ENCODE measurements around the gene UBE2L5.

Gene UBE2L5

GRCh38 chr13:30415430-30416030, 6.8 kb upstream of the UBE2L5 start:
- peak; percentile 59 for ATAC-seq
- no peak for TF ChIP-seq TCF4 (CRISPR knock-in tag; IDR thresholded peaks at IDR 0.05; ENCODE audit: borderline replicate concordance)
- TF ChIP-seq OSR1 (CRISPR knock-in tag; IDR thresholded peaks at IDR 0.05) = no peak
- no peak for TF ChIP-seq ZC3H10 (CRISPR knock-in tag; IDR thresholded peaks at IDR 0.05)
- no peak for TF ChIP-seq ZFP3 (CRISPR knock-in tag; IDR thresholded peaks at IDR 0.05)
- TF ChIP-seq ZNF70 (CRISPR knock-in tag; IDR thresholded peaks at IDR 0.05) = no peak
- no peak for TF ChIP-seq SNAI2 (CRISPR knock-in tag; IDR thresholded peaks at IDR 0.05)
- TF ChIP-seq CSDC2 (CRISPR knock-in tag; IDR thresholded peaks at IDR 0.05) = no peak
- no peak for TF ChIP-seq POU6F1 (CRISPR knock-in tag; IDR thresholded peaks at IDR 0.05; ENCODE audit: borderline replicate concordance, low read depth)
- TF ChIP-seq TSHZ2 (CRISPR knock-in tag; IDR thresholded peaks at IDR 0.05) = no peak
- TF ChIP-seq ISL1 (CRISPR knock-in tag; IDR thresholded peaks at IDR 0.05) = no peak
- TF ChIP-seq ZNF8 (CRISPR knock-in tag; IDR thresholded peaks at IDR 0.05) = no peak
- no peak for TF ChIP-seq ZNF565 (CRISPR knock-in tag; conservative IDR thresholded peaks at IDR 0.05; ENCODE audit: low read depth)
- TF ChIP-seq ZFP30 (CRISPR knock-in tag; IDR thresholded peaks at IDR 0.05) = no peak
- TF ChIP-seq ARNTL (CRISPR knock-in tag; IDR thresholded peaks at IDR 0.05; ENCODE audit: borderline replicate concordance, low read depth) = no peak
- no peak for TF ChIP-seq BACH2 (CRISPR knock-in tag; IDR thresholded peaks at IDR 0.05; ENCODE audit: borderline replicate concordance)
- no peak for TF ChIP-seq ESRRG (CRISPR knock-in tag; IDR thresholded peaks at IDR 0.05)
- TF ChIP-seq RARB (CRISPR knock-in tag; IDR thresholded peaks at IDR 0.05) = no peak
- TF ChIP-seq PPARA (CRISPR knock-in tag; IDR thresholded peaks at IDR 0.05; ENCODE audit: borderline replicate concordance) = no peak

- TF ChIP-seq PPARA (CRISPR knock-in tag; IDR thresholded peaks at IDR 0.05; ENCODE audit: borderline replicate concordance) (no peak), ZNF8 (CRISPR knock-in tag; IDR thresholded peaks at IDR 0.05) (no peak), ESRRG (CRISPR knock-in tag; IDR thresholded peaks at IDR 0.05) (no peak), BACH2 (CRISPR knock-in tag; IDR thresholded peaks at IDR 0.05; ENCODE audit: borderline replicate concordance) (no peak), ISL1 (CRISPR knock-in tag; IDR thresholded peaks at IDR 0.05) (no peak), CREB5 (CRISPR knock-in tag; IDR thresholded peaks at IDR 0.05; ENCODE audit: low read depth) (no peak), TSHZ2 (CRISPR knock-in tag; IDR thresholded peaks at IDR 0.05) (no peak), POU6F1 (CRISPR knock-in tag; IDR thresholded peaks at IDR 0.05; ENCODE audit: borderline replicate concordance, low read depth) (no peak), ZFP30 (CRISPR knock-in tag; IDR thresholded peaks at IDR 0.05) (no peak)
- ATAC-seq = no peak
Observed at GRCh38 chr13:30416471-30416870, 5.8 kb upstream of the UBE2L5 start.
